Body of pancreas (tissue), 4 donors: ENCODE data around the gene HOXC5. TPM values are rescaled to one million over a fixed set of nuclear protein-coding genes. Genes with fewer than 3 reads are reported as not detected.

Source experiments
- ATAC-seq: fragments of 150-250 bp; one replicate; pipeline ENCODE4 v1.9.1; 2016
- DNase-seq, 4 donors: peaks; one replicate each; pipeline ENCODE4 v3.0.0-alpha.2; 2019
- H3K27ac ChIP-seq, 4 donors: fragments of 200-600 bp; sonication (generic); 1 replicate in 3 of 4; 2 replicates in 1 of 4; pipeline versions ENCODE4 v1.5.1 to v1.6.1; 2016 to 2019; ENCODE audit warnings: mild to moderate bottlenecking in 1 of 4, mixed read lengths in 1 of 4, moderate library complexity in 1 of 4
- H3K27me3 ChIP-seq, 2 donors: fragments of 200-600 bp; sonication (generic); one replicate each; pipeline ENCODE4 v1.6.0; 2016; ENCODE audit warnings: mild to moderate bottlenecking in 1 of 2
- H3K36me3 ChIP-seq, 2 donors: fragments of 200-600 bp; sonication (generic); replicated peaks in 1 of 2; 2 replicates each; pipeline ENCODE4 v1.5.1; 2016; ENCODE audit warnings: low read depth in 2 of 2; ENCODE audit not compliant: insufficient read depth in 1 of 2
- H3K4me1 ChIP-seq: fragments of 200-600 bp; sonication (generic); one replicate; pipeline ENCODE4 v1.6.0; 2016
- H3K4me3 ChIP-seq, 2 donors: fragments of 200-600 bp; sonication (generic); 1 replicate in 1 of 2; 2 replicates in 1 of 2; pipeline ENCODE4 v1.5.1; 2016 to 2019
- H3K9me3 ChIP-seq, 3 donors: fragments of 200-600 bp; sonication (generic); 1 replicate in 2 of 3; 2 replicates in 1 of 3; pipeline ENCODE4 v1.5.1; 2016
- POLR2A ChIP-seq, 3 donors: fragments of 450-650 bp; IDR thresholded peaks; one replicate each; pipeline ENCODE4 v1.6.1; 2016; ENCODE audit warnings: antibody characterized with exemption in 3 of 3, mild to moderate bottlenecking in 2 of 3
- WGBS, 2 donors: methylation state at CpG; one replicate each; pipeline ENCODE4 v1.1.5; 2017; 5-methylcytosine and 5-hydroxymethylcytosine counted together
- intact Hi-C: fragments of 100-400 bp; cut with DNase I; formaldehyde crosslinking; loops from one replicate; pipeline ENCODE4 v1.15.1; 2023
- total RNA-seq, 2 donors: library from RNA; depleted of rRNA; stranded (reverse); fragments of >200 nt; gene quantifications; one replicate each; pipeline ENCODE4 v1.1.0, GENCODE V29; 2016
- TF ChIP-seq, protein P1 (sequence below), 7 experiments: fragments of 450-650 bp in 4 of 7; fragments of 200-600 bp in 3 of 7; sonication (generic) in 3 of 7; IDR thresholded peaks; one replicate each; pipeline ENCODE4 v1.5.1; 2016 to 2019; ENCODE audit warnings: antibody characterized with exemption in 7 of 7

HOXC5 gene
- total RNA-seq, 2 donors from 2014 or later: not detected

DNA sequence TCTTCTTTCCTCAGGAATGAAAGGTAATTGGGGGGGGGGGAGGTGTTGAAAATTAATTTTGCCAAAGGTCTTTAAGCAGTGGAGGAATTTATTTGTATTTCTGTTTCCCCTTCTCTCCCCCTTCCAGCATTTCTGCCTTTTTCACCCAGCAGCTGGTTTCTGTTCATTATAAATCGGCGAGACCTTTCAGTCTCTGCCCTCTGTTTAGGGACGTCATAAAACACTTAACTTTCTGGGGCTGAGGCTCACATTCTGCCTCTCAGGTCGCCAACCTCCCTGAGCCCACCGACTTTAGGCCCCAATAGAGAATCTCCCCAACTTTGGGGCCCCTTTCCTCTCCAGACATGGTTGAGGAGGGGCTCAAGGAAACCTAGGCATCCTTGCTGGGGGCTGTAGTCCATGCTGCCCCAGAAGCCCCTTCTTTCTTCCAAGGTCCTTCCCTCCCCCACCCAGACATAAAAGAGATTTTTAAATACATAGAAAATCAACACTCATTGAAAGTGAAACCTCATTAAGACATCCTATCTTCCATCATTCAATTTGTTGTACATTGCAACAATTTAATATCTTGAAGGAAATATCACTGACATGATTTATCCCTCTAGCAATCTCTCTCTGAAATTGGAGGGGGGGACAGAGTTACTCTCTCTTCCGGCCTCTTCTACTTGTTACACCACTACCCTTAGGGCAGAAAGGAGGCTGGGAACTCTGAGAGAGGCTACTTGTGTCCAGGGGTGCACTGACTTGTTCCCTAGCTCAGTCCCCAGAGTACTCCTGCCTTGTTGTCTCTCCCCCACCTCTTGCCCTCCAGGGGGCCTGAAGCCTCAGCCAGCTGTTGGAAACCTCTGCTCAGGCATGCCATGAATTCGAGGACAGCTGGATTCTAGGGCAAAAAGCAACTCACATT is 7.1 kb upstream of the HOXC5 start:
- Histone ChIP-seq H3K27ac (no peak overlapping the region), H3K9me3 (no peaks in the 10 kb centered on the region), H3K4me1 (peaks cover 15% of the 10 kb centered on the region), H3K27me3 (peaks cover 0 to 30% of the 10 kb centered on the region in 2 donors), H3K36me3 (no peaks in the 10 kb centered on the region), H3K4me3 (no peak overlapping the region)
- intact Hi-C loops: no loop called here
- DNase-seq (no peak), ATAC-seq (no peak)
- TF ChIP-seq, protein P1, sequence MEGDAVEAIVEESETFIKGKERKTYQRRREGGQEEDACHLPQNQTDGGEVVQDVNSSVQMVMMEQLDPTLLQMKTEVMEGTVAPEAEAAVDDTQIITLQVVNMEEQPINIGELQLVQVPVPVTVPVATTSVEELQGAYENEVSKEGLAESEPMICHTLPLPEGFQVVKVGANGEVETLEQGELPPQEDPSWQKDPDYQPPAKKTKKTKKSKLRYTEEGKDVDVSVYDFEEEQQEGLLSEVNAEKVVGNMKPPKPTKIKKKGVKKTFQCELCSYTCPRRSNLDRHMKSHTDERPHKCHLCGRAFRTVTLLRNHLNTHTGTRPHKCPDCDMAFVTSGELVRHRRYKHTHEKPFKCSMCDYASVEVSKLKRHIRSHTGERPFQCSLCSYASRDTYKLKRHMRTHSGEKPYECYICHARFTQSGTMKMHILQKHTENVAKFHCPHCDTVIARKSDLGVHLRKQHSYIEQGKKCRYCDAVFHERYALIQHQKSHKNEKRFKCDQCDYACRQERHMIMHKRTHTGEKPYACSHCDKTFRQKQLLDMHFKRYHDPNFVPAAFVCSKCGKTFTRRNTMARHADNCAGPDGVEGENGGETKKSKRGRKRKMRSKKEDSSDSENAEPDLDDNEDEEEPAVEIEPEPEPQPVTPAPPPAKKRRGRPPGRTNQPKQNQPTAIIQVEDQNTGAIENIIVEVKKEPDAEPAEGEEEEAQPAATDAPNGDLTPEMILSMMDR (IDR thresholded peaks at IDR 0.05): no peak
- 39 to 42% methylated on average over 7 of the region's 7 CpGs for WGBS, 2 donors

GRCh38 chr12:54026640-54027441 is 6.0 kb upstream of the HOXC5 start:
- intact Hi-C loops: no loop called here
- H3K36me3 ChIP-seq: no peaks in the 10 kb centered on the region
- ATAC-seq (no peak), DNase-seq (no peak)
- H3K4me1 ChIP-seq: peaks cover 21% of the 10 kb centered on the region
- no peak overlapping the region for H3K4me3 ChIP-seq
- H3K27ac ChIP-seq: no peak overlapping the region
- no peaks in the 10 kb centered on the region for H3K9me3 ChIP-seq
- no peak for TF ChIP-seq POLR2A (IDR thresholded peaks at IDR 0.05)
- TF ChIP-seq, protein P1 (IDR thresholded peaks at IDR 0.05): no peak
- 14 to 18% methylated on average over 21 to 22 of the region's 22 CpGs for WGBS, 2 donors
- H3K27me3 ChIP-seq: peaks cover 0 to 39% of the 10 kb centered on the region in 2 donors

DNA sequence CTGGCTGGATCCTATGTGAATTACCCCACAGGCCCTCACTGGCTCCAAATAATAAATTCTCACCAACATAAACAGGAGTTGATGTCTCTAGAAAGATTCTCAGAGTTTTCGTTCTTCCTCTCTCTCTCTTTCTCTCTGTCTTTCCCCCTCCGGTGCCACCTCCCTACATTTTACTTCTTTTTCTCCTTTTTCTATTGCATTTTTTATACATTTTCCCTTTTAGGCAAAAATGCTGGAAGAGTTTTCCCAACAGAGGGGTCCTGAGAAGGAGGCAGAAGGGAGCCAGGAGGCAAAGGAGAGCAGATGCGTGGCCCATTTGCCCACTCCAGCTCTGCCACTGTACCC is 5.4 kb upstream of the HOXC5 start:
- Histone ChIP-seq H3K9me3 (no peaks in the 10 kb centered on the region), H3K27ac (no peak overlapping the region), H3K27me3 (peaks cover 0 to 44% of the 10 kb centered on the region in 2 donors), H3K4me1 (peaks cover 21% of the 10 kb centered on the region), H3K4me3 (no peak overlapping the region), H3K36me3 (no peaks in the 10 kb centered on the region)
- no peak for ATAC-seq
- TF ChIP-seq POLR2A (IDR thresholded peaks at IDR 0.05): no peak
- TF ChIP-seq, protein P1 (IDR thresholded peaks at IDR 0.05): no peak
- 32 to 58% methylated on average over 3 of the region's 3 CpGs for WGBS, 2 donors
- DNase-seq: no peak
- intact Hi-C loops: no loop called here

GRCh38 chr12:54028314-54029201 is 4.3 kb upstream of the HOXC5 start, which contains the start of gene HOXC6:
HOXC6 (plus strand) TSS chr12:54028440; CDS start chr12:54028522, 82 bp downstream.
- no peak within 1 kb of the TSS for H3K27ac ChIP-seq
- DNase-seq: no peak
- peak; percentile 10 for ATAC-seq
- H3K27me3 ChIP-seq: peaks cover 4 to 54% of the 10 kb centered on the region in 2 donors
- intact Hi-C loops: no loop called here
- WGBS, 2 donors: 5 to 9% methylated on average over 35 to 36 of the region's 36 CpGs
- H3K4me3 ChIP-seq: no peak within 1 kb of the TSS
- H3K36me3 ChIP-seq: no peaks in the 10 kb centered on the region
- H3K9me3 ChIP-seq: no peaks in the 10 kb centered on the region
- TF ChIP-seq POLR2A (IDR thresholded peaks at IDR 0.05): no peak
- TF ChIP-seq, protein P1 (IDR thresholded peaks at IDR 0.05): no peak
- H3K4me1 ChIP-seq: peaks cover 31% of the 10 kb centered on the region
